22Rv1 (cell line): ENCODE data around the gene SPATA6.
"Not testable (repeated sequence)": the region's sequence is repeated elsewhere in the genome, so short reads cannot be mapped to it uniquely, and the experiment has no call there.

Experiments
- H3K27ac ChIP-seq: fragments of 450-650 bp; 2 replicates; pipeline ENCODE4 v1.5.1; 2017
- CTCF ChIP-seq: fragments of 450-650 bp; IDR thresholded peaks from 2 replicates; pipeline ENCODE4 v1.5.1; 2017; ENCODE audit warnings: mild to moderate bottlenecking
- ZFX ChIP-seq: fragments of 450-650 bp; IDR thresholded peaks from 2 replicates; pipeline ENCODE4 v1.6.1; 2017; ENCODE audit warnings: antibody characterized with exemption, borderline replicate concordance

The SPATA6 gene

DNA sequence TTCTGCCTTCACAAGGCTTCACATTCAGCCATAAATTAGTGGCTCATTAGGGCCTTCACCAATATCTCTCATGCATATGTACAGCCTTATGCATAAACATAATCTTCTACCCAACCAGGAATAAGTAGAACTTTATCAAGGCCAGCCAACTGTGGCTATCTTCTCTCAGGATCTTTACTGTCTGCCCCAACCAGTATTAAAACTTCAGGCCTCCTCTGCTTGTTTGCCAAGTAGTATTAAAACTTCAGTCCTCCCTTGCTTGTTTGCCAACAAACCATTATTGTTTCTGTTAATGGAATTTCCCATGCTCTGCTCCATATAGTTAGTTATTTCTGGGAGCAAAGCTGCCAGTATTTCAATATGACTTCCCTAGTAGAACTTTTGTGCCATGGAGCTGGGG, 169.4 kb downstream of the SPATA6 start:
- no peak overlapping the region for H3K27ac ChIP-seq
- TF ChIP-seq ZFX, result no peak
- no peak for TF ChIP-seq CTCF

GRCh38 chr1:48294656-48295055, 177.3 kb downstream of the SPATA6 start:
- H3K27ac ChIP-seq, result no peak overlapping the region
- TF ChIP-seq ZFX (no peak), CTCF (no peak)

DNA sequence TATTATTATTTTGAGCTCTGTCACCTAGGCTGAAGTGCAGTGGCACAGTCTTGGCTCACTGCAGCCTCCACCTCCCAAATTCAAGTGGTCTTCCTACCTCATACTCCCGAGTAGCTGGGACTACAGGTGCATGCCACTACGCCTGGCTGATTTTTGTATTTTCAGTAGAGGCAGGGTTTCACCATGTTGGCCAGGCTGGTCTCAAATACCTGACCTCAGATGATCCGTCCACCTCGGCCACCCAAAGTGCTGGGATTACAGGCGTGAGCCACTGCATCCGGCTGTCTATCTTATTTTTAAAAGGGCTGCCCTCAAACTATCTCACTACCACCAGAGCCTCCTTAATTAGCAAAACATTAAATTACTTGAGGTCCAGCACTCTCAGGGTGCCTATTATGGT, 177.9 kb downstream of the SPATA6 start:
- not testable (repeated sequence) for H3K27ac ChIP-seq

- H3K27ac ChIP-seq, result no peak overlapping the region
- TF ChIP-seq CTCF (no peak), ZFX (no peak)
Measured at GRCh38 chr1:48292706-48293105, 179.3 kb downstream of the SPATA6 start.

DNA sequence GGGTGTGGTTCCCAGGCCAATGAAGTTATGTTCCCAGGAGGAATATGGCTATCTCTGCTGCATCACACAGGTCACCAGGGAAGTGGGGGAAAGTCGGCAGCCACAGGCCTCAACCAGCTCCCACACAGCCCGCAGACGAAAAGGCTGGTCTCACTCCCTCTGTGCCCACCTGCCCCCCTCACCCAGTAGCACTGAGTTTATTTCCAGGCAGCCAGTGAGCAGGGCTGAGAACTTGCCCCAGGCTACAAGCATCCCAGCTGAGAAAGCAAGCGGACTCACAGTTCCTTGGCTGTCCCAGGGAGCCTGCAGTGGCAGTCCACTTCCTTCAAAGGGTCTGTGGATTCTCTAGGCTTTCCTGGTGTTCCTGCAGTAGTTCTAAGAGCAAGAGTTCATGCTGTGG, 180.6 kb downstream of the SPATA6 start:
- H3K27ac ChIP-seq, result no peak overlapping the region
- TF ChIP-seq ZFX, result no peak
- TF ChIP-seq CTCF, result no peak

DNA sequence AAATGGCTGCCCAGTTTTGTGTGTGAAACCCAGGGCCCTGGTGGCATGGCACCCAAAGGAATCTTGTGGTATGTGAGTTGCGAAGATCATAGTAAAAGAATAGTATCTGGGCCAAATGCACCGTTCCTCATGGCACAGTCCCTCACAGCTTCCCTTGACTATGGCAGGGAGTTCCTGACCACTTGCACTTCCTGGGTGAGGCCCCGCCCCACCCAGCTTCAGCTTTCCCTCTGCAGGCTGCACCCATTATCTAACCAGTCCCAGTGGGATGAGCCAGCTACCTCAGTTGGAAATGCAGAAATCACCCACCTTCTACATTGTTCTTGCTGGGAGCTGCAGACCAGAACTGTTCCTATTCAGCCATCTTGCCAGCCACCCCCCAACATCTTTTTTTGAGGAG, 186.5 kb downstream of the SPATA6 start:
- no peak overlapping the region for H3K27ac ChIP-seq
- TF ChIP-seq ZFX, result no peak
- no peak for TF ChIP-seq CTCF

GRCh38 chr1:48284696-48285420, 187.1 kb downstream of the SPATA6 start:
- TF ChIP-seq CTCF, result peak; percentile 13; the same call in 1 of the 2 replicates
- not testable (repeated sequence) for H3K27ac ChIP-seq

DNA sequence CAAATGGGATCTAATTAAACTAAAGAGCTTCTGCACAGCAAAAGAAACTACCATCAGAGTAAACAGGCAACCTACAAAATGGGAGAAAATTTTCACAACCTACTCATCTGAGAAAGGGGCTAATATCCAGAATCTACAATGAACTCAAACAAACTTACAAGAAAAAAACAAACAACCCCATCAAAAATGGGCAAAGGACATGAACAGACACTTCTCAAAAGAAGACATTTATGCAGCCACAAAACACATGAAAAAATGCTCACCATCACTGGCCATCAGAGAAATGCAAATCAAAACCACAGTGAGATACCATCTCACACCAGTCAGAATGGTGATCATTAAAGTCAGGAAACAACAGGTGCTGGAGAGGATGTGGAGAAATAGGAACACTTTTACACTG, 189.7 kb downstream of the SPATA6 start:
- H3K27ac ChIP-seq, result not testable (repeated sequence)

DNA sequence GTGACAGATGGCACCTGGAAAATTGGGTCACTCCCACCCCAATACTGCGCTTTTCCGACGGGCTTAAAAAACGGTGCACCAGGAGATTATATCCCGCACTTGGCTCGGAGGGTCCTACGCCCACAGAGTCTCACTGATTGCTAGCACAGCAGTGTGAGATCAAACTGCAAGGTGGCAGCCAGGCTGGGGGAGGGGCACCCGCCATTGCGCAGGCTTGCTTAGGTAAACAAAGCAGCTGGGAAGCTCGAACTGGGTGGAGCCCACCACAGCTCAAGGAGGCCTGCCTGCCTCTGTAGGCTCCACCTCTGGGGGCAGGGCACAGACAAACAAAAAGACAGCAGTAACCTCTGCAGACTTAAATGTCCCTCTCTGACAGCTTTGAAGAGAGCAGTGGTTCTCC, 194.6 kb downstream of the SPATA6 start:
- not testable (repeated sequence) for H3K27ac ChIP-seq
